ENCODE results near the gene TP53.
A peak's percentile ranks its signal among the peaks of the same experiment; 100 is the strongest.
"Not testable (repeated sequence)": the region's sequence is repeated elsewhere in the genome, so short reads cannot be mapped to it uniquely, and the experiment has no call there.

The TP53 gene

DNA sequence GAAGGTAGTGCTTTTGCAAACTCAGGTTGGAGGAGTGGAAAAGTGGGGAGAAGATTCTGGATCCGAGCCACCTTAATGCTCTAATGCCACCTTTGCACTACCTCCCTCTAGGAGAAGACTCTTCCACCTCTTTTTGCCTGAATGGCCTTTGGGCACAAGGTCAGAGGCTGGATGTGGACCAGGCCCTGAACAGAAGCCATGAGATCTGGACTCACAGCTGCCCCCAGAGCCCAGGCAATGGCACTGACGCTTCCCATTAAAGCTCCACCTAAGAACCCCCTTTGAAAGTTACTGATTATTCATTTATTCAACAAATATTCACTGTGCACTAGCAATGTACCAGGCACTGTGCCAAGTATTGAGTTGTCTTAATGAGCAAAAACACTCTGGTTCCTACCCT, 54.2 kb downstream of the TP53 start:
- H3K9ac ChIP-seq (ENCODE audit: low read length) = no peak overlapping the region

DNA sequence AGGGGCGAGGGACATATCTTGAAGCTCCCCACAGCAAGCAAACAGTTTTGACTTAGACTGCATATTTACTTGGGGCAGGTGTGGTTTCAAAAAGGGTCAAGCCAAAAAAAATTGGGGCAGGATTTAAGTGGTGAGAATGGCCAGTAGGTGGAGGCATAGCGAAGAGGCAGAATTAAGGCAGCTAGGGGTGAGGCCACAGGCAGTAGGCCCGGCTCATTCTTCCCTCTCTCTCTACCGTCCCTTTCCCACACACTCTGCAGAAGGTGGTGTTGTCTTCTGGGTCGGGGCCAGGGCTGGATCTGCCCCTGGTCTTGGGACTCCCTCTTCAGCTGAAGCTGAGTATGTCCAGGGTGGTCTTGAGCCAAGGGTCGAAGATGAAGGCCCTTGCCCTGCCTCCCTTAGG, 54.8 kb downstream of the TP53 start:
- Histone ChIP-seq H3K9ac (ENCODE audit: low read length) (no peak overlapping the region), H3K9me3 (ENCODE audit: control insufficient read depth, low read length) (no peaks in the 10 kb centered on the region), H3K36me3 (ENCODE audit: control insufficient read depth, insufficient read depth, low read length) (no peaks in the 10 kb centered on the region), H3K4me3 (ENCODE audit: low read length) (no peak overlapping the region), H3K27me3 (ENCODE audit: control insufficient read depth, insufficient read depth, low read length) (peaks cover 4% of the 10 kb centered on the region), H3K4me1 (ENCODE audit: control insufficient read depth, insufficient read depth, low read length) (peaks cover 24% of the 10 kb centered on the region)

More for the DNA sequence above, 54.2 kb downstream of the TP53 start:
- Histone ChIP-seq H3K36me3 (ENCODE audit: control insufficient read depth, insufficient read depth, low read length) (no peaks in the 10 kb centered on the region), H3K4me1 (ENCODE audit: control insufficient read depth, insufficient read depth, low read length) (peaks cover 20% of the 10 kb centered on the region), H3K9me3 (ENCODE audit: control insufficient read depth, low read length) (no peaks in the 10 kb centered on the region), H3K27me3 (ENCODE audit: control insufficient read depth, insufficient read depth, low read length) (peaks cover 4% of the 10 kb centered on the region), H3K4me3 (ENCODE audit: low read length) (no peak overlapping the region)

DNA sequence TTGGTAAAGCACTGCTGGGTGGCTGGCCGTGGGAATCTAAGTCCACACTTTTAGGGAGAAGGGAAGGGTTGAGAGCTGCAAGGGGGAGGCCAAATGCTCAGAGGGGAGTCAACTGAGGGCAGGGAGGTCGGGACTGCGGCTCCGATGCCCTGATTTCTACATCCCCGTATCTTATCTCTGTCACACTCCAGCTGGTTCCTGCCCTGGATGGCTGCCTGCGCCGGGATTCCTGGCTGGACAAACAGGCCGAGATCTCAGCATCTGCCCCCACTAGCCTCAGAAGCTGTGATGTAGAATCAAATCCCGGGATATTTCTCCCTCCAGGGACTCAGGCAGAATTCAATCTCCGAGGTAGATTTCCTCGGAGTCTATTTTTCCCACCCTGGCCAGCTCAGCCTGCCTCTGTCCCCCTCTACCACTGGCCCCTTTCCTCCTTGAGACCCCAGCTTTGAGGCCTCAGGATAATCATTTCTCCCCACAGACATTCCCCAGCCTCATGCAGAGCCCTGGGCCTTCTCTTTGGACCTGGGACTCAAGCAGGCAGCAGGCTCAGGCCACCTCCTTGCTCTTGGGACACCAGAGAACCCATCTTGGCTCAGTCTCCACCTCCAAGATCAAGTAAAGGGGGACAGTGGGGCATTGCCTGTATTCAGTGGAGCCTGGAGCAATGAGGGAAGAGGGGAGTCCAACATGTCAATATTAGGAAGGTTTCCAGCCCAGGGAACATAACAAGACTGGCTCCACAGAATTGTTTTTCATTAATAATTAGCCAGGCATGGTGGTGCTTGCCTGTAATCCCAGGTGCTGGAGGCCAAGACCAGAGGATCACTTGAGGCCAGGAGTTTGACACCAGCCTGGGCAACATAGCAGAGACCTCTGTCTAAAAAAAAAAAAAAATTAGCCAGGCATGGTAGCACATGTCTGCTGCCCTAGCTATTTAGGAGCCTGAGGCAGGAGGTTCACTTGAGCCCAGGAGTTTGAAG, 55.6 kb downstream of the TP53 start:
- Histone ChIP-seq H3K9me3 (ENCODE audit: control insufficient read depth, low read length) (no peaks in the 10 kb centered on the region), H3K9ac (ENCODE audit: low read length) (no peak overlapping the region), H3K27me3 (ENCODE audit: control insufficient read depth, insufficient read depth, low read length) (peaks cover 4% of the 10 kb centered on the region), H3K36me3 (ENCODE audit: control insufficient read depth, insufficient read depth, low read length) (no peaks in the 10 kb centered on the region), H3K4me1 (ENCODE audit: control insufficient read depth, insufficient read depth, low read length) (peaks cover 24% of the 10 kb centered on the region), H3K4me3 (ENCODE audit: low read length) (no peak overlapping the region)

DNA sequence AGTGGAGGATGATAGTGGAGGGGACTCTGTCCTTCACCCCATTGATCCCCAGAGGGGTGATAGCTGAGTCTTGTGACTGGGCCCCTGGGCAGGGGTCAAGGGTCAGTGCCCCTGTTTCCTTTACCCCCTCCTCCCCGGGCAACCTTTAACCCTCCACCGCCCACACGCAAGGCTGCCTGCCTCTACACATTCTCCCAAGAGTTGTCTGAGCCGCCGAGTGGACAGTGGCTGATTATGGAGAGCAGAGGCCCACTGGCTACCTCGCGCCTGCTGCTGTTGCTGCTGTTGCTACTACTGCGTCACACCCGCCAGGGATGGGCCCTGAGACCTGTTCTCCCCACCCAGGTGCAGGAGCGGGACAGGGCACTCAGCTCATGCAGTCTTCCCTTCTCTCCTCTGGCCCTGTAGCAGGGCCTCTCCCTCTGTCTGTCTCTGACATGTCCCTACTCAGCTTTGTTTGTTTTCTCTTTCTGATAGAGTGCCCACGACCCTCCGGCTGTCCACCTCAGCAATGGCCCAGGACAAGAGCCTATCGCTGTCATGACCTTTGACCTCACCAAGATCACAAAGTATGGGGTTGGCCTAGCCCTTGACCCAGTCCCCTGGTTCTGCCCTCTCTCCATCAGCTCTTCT, 57.2 kb downstream of the TP53 start, which contains the start of gene SHBG:
TSS of gene SHBG (plus strand) at position 197 of the 633 bp plus-strand sequence. CDS start at position 235, 38 bp downstream.
- H3K36me3 ChIP-seq (ENCODE audit: control insufficient read depth, insufficient read depth, low read length) = no peaks in the 10 kb centered on the region
- no peaks in the 10 kb centered on the region for H3K9me3 ChIP-seq (ENCODE audit: control insufficient read depth, low read length)
- peaks cover 4% of the 10 kb centered on the region for H3K27me3 ChIP-seq (ENCODE audit: control insufficient read depth, insufficient read depth, low read length)
- H3K9ac ChIP-seq (ENCODE audit: low read length) = no peak within 1 kb of the TSS
- no peak within 1 kb of the TSS for H3K4me3 ChIP-seq (ENCODE audit: low read length)
- H3K4me1 ChIP-seq (ENCODE audit: control insufficient read depth, insufficient read depth, low read length) = peaks cover 24% of the 10 kb centered on the region

DNA sequence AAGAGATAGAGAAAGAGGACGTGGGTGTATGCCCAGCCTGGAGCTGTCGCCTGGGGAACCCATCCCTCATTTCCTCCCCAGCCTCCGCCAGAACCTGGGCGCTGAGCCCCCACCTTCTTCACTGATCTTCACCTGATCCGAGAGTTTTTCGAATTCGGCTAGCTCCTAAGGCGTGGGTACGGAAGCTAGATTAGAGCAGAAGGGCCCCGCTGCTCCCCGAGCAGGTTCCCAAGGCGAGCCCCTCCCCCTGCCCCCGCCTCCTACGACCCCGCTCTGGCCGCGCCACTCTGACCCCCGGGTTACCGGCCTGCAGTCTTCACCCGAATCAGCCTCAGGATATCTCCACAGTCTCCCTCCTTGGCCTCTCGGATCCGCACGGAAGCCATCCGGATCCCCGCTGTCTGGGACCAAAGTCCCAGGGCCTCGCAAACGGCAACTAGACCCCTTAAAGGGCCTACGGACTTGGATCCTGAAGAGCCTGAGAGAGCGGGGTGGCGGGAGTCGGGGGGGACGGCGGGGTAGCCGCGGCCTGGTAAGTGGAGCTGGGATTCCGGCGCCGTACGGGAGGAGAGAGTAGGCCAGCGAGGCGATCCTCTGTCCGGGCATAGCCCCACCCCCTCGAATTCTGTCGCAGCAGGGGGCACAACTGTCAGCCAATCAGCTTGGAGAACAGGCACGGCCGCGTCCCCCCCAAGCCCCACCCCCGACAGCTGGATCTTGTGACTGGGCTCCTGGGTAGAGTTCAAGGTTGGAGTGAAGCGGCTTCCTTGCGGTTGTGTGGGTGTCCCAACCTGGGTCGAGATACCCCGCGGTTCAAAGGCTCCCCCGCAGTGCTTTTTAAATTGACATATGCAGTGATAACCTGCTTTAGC, 59.8 kb downstream of the TP53 start, which contains the start of gene SAT2:
TSS of gene SAT2 (minus strand) at position 572 of the 872 bp plus-strand sequence. CDS start at position 386, 186 bp downstream.
- Histone ChIP-seq H3K36me3 (ENCODE audit: control insufficient read depth, insufficient read depth, low read length) (no peaks in the 10 kb centered on the region), H3K27me3 (ENCODE audit: control insufficient read depth, insufficient read depth, low read length) (no peaks in the 10 kb centered on the region), H3K4me3 (ENCODE audit: low read length) (peak within 1 kb of the TSS; percentile 80), H3K9ac (ENCODE audit: low read length) (peak within 1 kb of the TSS; percentile 92), H3K4me1 (ENCODE audit: control insufficient read depth, insufficient read depth, low read length) (peaks cover 18% of the 10 kb centered on the region), H3K9me3 (ENCODE audit: control insufficient read depth, low read length) (no peaks in the 10 kb centered on the region)

DNA sequence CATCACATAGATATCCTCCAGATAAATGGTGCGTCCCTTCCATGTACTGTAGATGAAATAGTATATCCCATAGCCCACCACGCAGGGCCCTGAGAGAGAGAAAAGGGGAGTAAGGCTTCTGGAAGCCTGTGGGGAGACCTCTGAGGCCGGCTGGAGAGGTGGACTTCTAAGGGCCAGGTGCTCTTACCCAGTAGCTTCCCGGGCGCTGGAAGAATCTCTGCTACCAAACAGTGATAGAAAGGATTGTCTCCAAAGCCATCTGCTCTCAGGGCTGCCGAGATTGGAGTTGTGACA, 60.4 kb downstream of the TP53 start:
- H3K4me3 ChIP-seq (ENCODE audit: low read length) = peak overlapping the region; percentile 80
- H3K4me1 ChIP-seq (ENCODE audit: control insufficient read depth, insufficient read depth, low read length) = peaks cover 13% of the 10 kb centered on the region
- H3K9ac ChIP-seq (ENCODE audit: low read length) = peak overlapping the region; percentile 92
- H3K9me3 ChIP-seq (ENCODE audit: control insufficient read depth, low read length) = no peaks in the 10 kb centered on the region
- no peaks in the 10 kb centered on the region for H3K27me3 ChIP-seq (ENCODE audit: control insufficient read depth, insufficient read depth, low read length)
- H3K36me3 ChIP-seq (ENCODE audit: control insufficient read depth, insufficient read depth, low read length) = no peaks in the 10 kb centered on the region

DNA sequence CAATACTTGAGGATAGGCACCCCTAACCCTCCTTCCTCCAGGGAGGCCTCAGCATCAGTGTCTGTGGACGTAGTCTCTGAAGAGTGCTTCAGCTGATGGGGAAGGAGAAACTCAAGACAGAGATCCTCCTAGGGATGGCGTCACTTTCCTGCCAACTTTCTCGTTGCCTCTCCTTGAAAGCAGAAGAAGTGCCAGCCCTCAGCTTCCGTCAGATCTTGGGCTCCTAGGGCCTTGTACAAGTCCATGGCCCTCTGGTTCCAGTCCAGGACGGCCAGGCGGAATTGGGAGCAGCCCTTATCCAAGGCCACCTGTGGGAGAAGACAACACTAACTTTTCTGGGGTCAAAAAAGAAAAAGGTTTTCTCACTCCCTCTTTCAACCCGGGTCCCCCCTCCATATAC, 61.0 kb downstream of the TP53 start:
- Histone ChIP-seq H3K4me3 (ENCODE audit: low read length) (no peak overlapping the region), H3K27me3 (ENCODE audit: control insufficient read depth, insufficient read depth, low read length) (no peaks in the 10 kb centered on the region), H3K9me3 (ENCODE audit: control insufficient read depth, low read length) (no peaks in the 10 kb centered on the region), H3K4me1 (ENCODE audit: control insufficient read depth, insufficient read depth, low read length) (peaks cover 7% of the 10 kb centered on the region), H3K9ac (ENCODE audit: low read length) (no peak overlapping the region), H3K36me3 (ENCODE audit: control insufficient read depth, insufficient read depth, low read length) (no peaks in the 10 kb centered on the region)

DNA sequence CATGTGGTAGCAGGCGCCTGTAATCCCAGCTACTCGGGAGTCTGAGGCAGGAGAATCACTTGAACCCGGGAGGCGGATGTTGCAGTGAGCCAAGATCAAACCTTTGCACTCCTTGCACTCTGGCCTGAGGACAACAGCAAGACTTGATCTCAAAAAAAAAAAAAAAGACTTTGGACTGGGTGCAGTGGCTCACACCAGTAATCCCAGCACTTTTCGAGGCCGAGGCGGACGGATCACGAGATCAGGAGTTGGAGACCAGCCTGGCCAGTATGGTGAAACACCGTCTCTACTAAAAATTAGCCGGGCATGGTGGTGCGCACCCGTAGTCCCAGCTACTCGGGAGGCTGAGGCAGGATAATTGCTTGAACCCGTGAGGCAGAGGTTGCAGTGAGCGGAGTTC, 61.5 kb downstream of the TP53 start:
- not testable (repeated sequence) for H3K27me3 ChIP-seq (ENCODE audit: control insufficient read depth, insufficient read depth, low read length); H3K4me1 ChIP-seq (ENCODE audit: control insufficient read depth, insufficient read depth, low read length); H3K9ac ChIP-seq (ENCODE audit: low read length); H3K36me3 ChIP-seq (ENCODE audit: control insufficient read depth, insufficient read depth, low read length); H3K4me3 ChIP-seq (ENCODE audit: low read length); H3K9me3 ChIP-seq (ENCODE audit: control insufficient read depth, low read length)

DNA sequence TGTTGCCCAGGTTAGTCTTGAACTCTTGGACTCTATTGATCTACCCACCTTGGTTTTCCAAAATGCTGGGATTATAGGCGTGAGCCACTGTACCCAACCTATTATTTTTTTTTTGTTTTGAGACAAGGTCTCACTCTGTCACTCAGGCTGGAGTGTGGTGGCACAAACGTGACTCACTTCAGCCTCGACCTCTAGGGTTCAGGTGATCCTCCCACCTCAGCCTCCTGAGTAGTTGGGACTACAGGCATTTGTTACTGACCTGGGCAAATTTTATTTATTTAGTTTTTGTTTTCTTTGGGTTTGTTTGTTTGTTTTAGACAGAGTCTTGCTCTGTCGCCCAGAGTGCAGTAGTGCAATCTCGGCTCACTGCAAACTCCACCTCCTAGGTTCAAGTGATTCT, 63.6 kb downstream of the TP53 start:
- Histone ChIP-seq H3K27me3 (ENCODE audit: control insufficient read depth, insufficient read depth, low read length) (no peaks in the 10 kb centered on the region), H3K36me3 (ENCODE audit: control insufficient read depth, insufficient read depth, low read length) (no peaks in the 10 kb centered on the region), H3K9me3 (ENCODE audit: control insufficient read depth, low read length) (no peaks in the 10 kb centered on the region), H3K4me3 (ENCODE audit: low read length) (no peak overlapping the region), H3K4me1 (ENCODE audit: control insufficient read depth, insufficient read depth, low read length) (peaks cover 6% of the 10 kb centered on the region), H3K9ac (ENCODE audit: low read length) (no peak overlapping the region)

DNA sequence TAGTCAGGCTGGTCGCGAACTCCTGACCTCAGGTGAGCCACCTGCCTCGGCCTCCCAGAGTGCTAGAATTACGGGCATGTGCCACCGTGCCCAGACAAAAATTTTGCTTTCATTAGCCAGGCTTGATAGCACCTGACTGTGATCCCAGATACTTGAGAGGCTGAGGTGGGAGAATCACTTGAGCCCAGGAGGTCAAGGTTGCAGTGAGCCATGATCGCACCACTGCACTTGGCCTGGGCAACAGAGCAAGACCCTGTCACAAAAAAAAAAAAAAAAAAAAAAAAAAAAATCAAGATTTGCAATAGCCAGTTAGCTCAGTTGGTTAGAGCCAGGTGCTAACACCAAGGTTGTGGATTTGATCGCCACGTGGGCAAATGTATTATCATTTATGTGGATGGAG, 66.5 kb downstream of the TP53 start:
- H3K36me3 ChIP-seq (ENCODE audit: control insufficient read depth, insufficient read depth, low read length) = no peaks in the 10 kb centered on the region
- H3K27me3 ChIP-seq (ENCODE audit: control insufficient read depth, insufficient read depth, low read length) = no peaks in the 10 kb centered on the region
- H3K9ac ChIP-seq (ENCODE audit: low read length) = no peak overlapping the region
- no peaks in the 10 kb centered on the region for H3K4me1 ChIP-seq (ENCODE audit: control insufficient read depth, insufficient read depth, low read length)
- no peaks in the 10 kb centered on the region for H3K9me3 ChIP-seq (ENCODE audit: control insufficient read depth, low read length)
- no peak overlapping the region for H3K4me3 ChIP-seq (ENCODE audit: low read length)

DNA sequence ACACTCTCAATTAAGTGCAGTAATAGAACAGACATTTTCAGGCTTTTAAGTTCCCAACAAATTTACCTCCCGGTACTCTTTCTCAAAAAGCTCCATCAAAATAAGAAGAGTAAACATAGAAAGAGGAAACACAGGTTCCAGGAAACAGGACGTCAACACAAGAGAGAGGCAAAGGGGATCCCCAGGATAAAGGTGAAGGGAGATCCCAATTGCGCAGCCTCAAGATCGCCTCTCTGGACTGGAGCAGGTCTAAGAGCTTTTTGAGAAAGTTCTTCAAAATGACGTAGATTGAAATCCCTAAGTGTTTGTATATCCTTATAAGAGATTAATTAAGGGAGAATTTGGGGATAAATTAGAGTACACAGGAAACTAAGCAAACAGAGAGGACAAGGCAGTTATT, 68.7 kb downstream of the TP53 start:
- Histone ChIP-seq H3K9ac (ENCODE audit: low read length) (no peak overlapping the region), H3K36me3 (ENCODE audit: control insufficient read depth, insufficient read depth, low read length) (no peaks in the 10 kb centered on the region), H3K9me3 (ENCODE audit: control insufficient read depth, low read length) (no peaks in the 10 kb centered on the region), H3K4me3 (ENCODE audit: low read length) (no peak overlapping the region), H3K27me3 (ENCODE audit: control insufficient read depth, insufficient read depth, low read length) (no peaks in the 10 kb centered on the region), H3K4me1 (ENCODE audit: control insufficient read depth, insufficient read depth, low read length) (peaks cover 4% of the 10 kb centered on the region)

Measured in mucosa of stomach (tissue), 1 donor.